ENCODE data around the gene HM13. TPM values are rescaled to one million over a fixed set of nuclear protein-coding genes. Genes with fewer than 3 reads are reported as not detected.

HM13 gene
- total and polyA plus RNA-seq, 2 of the 13 experiments (the other 11 are each of a cell fraction or from before 2014, with no cell fraction given), result 118 to 243 TPM

DNA sequence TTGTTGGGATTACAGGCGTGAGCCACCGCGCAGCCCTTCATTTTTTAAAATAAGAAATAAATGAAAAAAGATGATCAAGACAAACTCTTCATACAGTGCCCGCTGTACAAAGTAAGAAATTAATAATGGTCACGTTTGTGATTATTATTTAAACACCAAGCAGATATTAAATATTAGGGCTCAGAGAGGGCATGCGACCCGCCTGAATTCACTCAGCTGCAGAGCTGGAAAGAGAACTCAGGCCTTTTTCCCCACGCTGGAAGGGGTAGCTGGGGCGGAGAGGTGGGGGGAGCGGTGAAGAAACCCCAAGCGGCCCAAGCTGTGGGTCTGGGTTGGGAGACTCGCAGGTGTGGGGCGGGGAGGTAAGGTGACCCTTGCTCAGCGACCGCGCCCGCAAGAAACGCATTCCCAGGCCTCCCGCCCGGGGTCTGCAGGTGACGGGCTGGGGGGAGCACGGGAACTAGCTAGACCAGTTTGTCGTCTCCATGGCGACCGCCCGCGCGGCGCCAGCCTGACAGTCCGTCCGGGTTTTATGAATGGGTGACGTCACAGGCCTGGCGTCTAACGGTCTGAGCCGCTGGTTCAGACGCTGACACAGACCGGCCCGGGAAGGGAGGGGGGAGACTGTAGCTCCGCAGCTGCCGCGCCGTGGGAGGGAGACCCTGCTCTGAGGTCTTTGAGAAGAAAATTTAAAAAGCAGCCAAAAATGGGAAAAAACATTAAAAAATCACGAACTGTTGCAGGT lies 89.8 kb downstream of the HM13 start (continued):
- no peak for TF ChIP-seq NONO (IDR thresholded peaks at IDR 0.05)
- TF ChIP-seq NONO (CRISPR knock-in tag; conservative IDR thresholded peaks at IDR 0.05), result peak; percentile 97
- peak; percentile 41; the same call in 1 of the 2 replicates for TF ChIP-seq HMG20A (CRISPR knock-in tag; IDR thresholded peaks at IDR 0.05; ENCODE audit: borderline replicate concordance)
- TF ChIP-seq ZHX2 (IDR thresholded peaks at IDR 0.05; ENCODE audit: low read depth), result peak; percentile 84
- TF ChIP-seq ZHX2 (CRISPR knock-in tag; IDR thresholded peaks at IDR 0.05; ENCODE audit: borderline replicate concordance), result peak; percentile 22; the same call in 1 of the 2 replicates
- peak; percentile 99 for TF ChIP-seq ZNF747 (CRISPR knock-in tag; IDR thresholded peaks at IDR 0.05; ENCODE audit: borderline replicate concordance)
- no peak; the same call in none of the 2 replicates for TF ChIP-seq ELF4 (CRISPR knock-in tag; IDR thresholded peaks at IDR 0.05; ENCODE audit: borderline replicate concordance)
- peak; percentile 90 for TF ChIP-seq HIC2 (CRISPR knock-in tag; IDR thresholded peaks at IDR 0.05; ENCODE audit: low read depth)
- no peak for TF ChIP-seq ZNF75D (CRISPR knock-in tag; IDR thresholded peaks at IDR 0.05; ENCODE audit: borderline replicate concordance)
- TF ChIP-seq KLF11 (CRISPR knock-in tag; IDR thresholded peaks at IDR 0.05), result no peak; the same call in 1 of the 2 replicates
- TF ChIP-seq RBM22 (optimal IDR thresholded peaks at IDR 0.05; ENCODE audit: low read length), result peak; percentile 99
- TF ChIP-seq EP300 (IDR thresholded peaks at IDR 0.05; ENCODE audit: low read depth in 2 of 2, low read length in 2 of 2), result peak; percentile 96 to 100
- TF ChIP-seq EP300 (CRISPR knock-in tag; IDR thresholded peaks at IDR 0.05; ENCODE audit: borderline replicate concordance), result peak; percentile 99
- TF ChIP-seq TRIM24 (CRISPR knock-in tag; IDR thresholded peaks at IDR 0.05), result 0 out of 2 replicates have a peak, but pooled peaks have one; percentile 61
- no peak for TF ChIP-seq ATRX (CRISPR knock-in tag; IDR thresholded peaks at IDR 0.05; ENCODE audit: borderline replicate concordance)
- TF ChIP-seq ZSCAN9 (CRISPR knock-in tag; IDR thresholded peaks at IDR 0.05; ENCODE audit: borderline replicate concordance), result peak; percentile 86
- TF ChIP-seq CHCHD3 (CRISPR knock-in tag; IDR thresholded peaks at IDR 0.05), result 0 out of 2 replicates have a peak, but pooled peaks have one; percentile 53
- TF ChIP-seq ZNF367 (CRISPR knock-in tag; IDR thresholded peaks at IDR 0.05; ENCODE audit: borderline replicate concordance), result peak; percentile 92; the same call in 1 of the 2 replicates
- peak; percentile 83 for TF ChIP-seq ZNF564 (CRISPR knock-in tag; IDR thresholded peaks at IDR 0.05)
- TF ChIP-seq GFI1 (CRISPR knock-in tag; IDR thresholded peaks at IDR 0.05; ENCODE audit: borderline replicate concordance), result peak; percentile 84; the same call in 1 of the 2 replicates
- TF ChIP-seq ZNF724P (CRISPR knock-in tag; IDR thresholded peaks at IDR 0.05; ENCODE audit: borderline replicate concordance), result 0 out of 2 replicates have a peak, but pooled peaks have one; percentile 36
- TF ChIP-seq ZNF569 (CRISPR knock-in tag; IDR thresholded peaks at IDR 0.05; ENCODE audit: borderline replicate concordance), result no peak
- TF ChIP-seq MLLT10 (CRISPR knock-in tag; IDR thresholded peaks at IDR 0.05), result no peak
- no peak for TF ChIP-seq ZKSCAN1 (IDR thresholded peaks at IDR 0.05; ENCODE audit: low read length)

All from HepG2 (cell line).